T-helper 17 cell (primary cell): ENCODE data around the gene ADGRD2. TPM values are rescaled to one million over a fixed set of nuclear protein-coding genes. Genes with fewer than 3 reads are reported as not detected.

Experiments
- ATAC-seq: fragments of 150-1000 bp; cut with Tn5 transposase; 2 replicates; pipeline ENCODE4 v1.10.0; 2021; ENCODE audit warnings: mild to moderate bottlenecking, moderate library complexity
- DNase-seq, 3 donors: peaks; one replicate each; pipeline versions ENCODE4 v3.0.0 to v3.0.0-alpha.2; 2020 to 2021
- H3K9me3 ChIP-seq: one replicate; pipeline ENCODE4 v1.7.0; 2013; ENCODE audit warnings: low read length, mild to moderate bottlenecking; ENCODE audit not compliant: control insufficient read depth, poor library complexity, severe bottlenecking
- H3K27ac Mint-ChIP-seq: one replicate; pipeline ENCODE4 v1.8.0; 2022; ENCODE audit warnings: mild to moderate bottlenecking, moderate library complexity, mixed read lengths
- H3K27me3 Mint-ChIP-seq: one replicate; pipeline ENCODE4 v1.8.0; 2022; ENCODE audit warnings: mixed read lengths
- H3K36me3 Mint-ChIP-seq: one replicate; pipeline ENCODE4 v1.8.0; 2022; ENCODE audit warnings: low read depth, mixed read lengths
- H3K4me1 Mint-ChIP-seq: one replicate; pipeline ENCODE4 v1.8.0; 2022; ENCODE audit warnings: mild to moderate bottlenecking, mixed read lengths
- H3K4me3 Mint-ChIP-seq: one replicate; pipeline ENCODE4 v1.8.0; 2022; ENCODE audit warnings: mild to moderate bottlenecking, moderate library complexity, mixed read lengths
- total RNA-seq, 4 donors: library from RNA in 2 of 4; stranded (reverse) in 2 of 4; gene quantifications; one replicate each; pipeline ENCODE4 v1.2.3 and lab custom pipeline; 2022 to 2026

Gene ADGRD2
- total RNA-seq, 2 donors from 2014 or later = not detected

GRCh38 chr9:124511891-124512805, 61.9 kb downstream of the ADGRD2 start:
- H3K36me3 Mint-ChIP-seq = peaks cover 2% of the 10 kb centered on the region
- DNase-seq = no peak
- H3K4me1 Mint-ChIP-seq = peaks cover 6% of the 10 kb centered on the region
- H3K9me3 ChIP-seq = no peaks in the 10 kb centered on the region
- ATAC-seq = no peak
- H3K27ac Mint-ChIP-seq = no peak overlapping the region
- H3K4me3 Mint-ChIP-seq = peak overlapping the region; percentile 59
- peaks cover 25% of the 10 kb centered on the region for H3K27me3 Mint-ChIP-seq

GRCh38 chr9:124512806-124513204, 62.6 kb downstream of the ADGRD2 start:
- DNase-seq (no peak), ATAC-seq (no peak)
- Mint-ChIP-seq H3K27me3 (peaks cover 32% of the 10 kb centered on the region), H3K4me3 (no peak overlapping the region), H3K4me1 (peaks cover 6% of the 10 kb centered on the region), H3K27ac (no peak overlapping the region), H3K36me3 (peaks cover 2% of the 10 kb centered on the region)
- H3K9me3 ChIP-seq = no peaks in the 10 kb centered on the region

- no peak for DNase-seq
- H3K4me3 Mint-ChIP-seq = no peak overlapping the region
- H3K9me3 ChIP-seq = no peaks in the 10 kb centered on the region
- H3K27ac Mint-ChIP-seq = no peak overlapping the region
- H3K27me3 Mint-ChIP-seq = peaks cover 38% of the 10 kb centered on the region
- no peak for ATAC-seq
- H3K4me1 Mint-ChIP-seq = peaks cover 6% of the 10 kb centered on the region
- peaks cover 2% of the 10 kb centered on the region for H3K36me3 Mint-ChIP-seq
These were observed 63.2 kb downstream of the ADGRD2 start for GRCh38 chr9:124513376-124513994.

- no peak overlapping the region for H3K27ac Mint-ChIP-seq
- peaks cover 6% of the 10 kb centered on the region for H3K4me1 Mint-ChIP-seq
- no peak for ATAC-seq
- DNase-seq = no peak
- peaks cover 2% of the 10 kb centered on the region for H3K36me3 Mint-ChIP-seq
- no peaks in the 10 kb centered on the region for H3K9me3 ChIP-seq
- no peak overlapping the region for H3K4me3 Mint-ChIP-seq
- H3K27me3 Mint-ChIP-seq = peaks cover 41% of the 10 kb centered on the region
These were observed 63.9 kb downstream of the ADGRD2 start for GRCh38 chr9:124514125-124514524.

GRCh38 chr9:124514874-124515273, 64.6 kb downstream of the ADGRD2 start:
- DNase-seq (no peak), ATAC-seq (no peak)
- peaks cover 6% of the 10 kb centered on the region for H3K4me1 Mint-ChIP-seq
- no peaks in the 10 kb centered on the region for H3K9me3 ChIP-seq
- peaks cover 2% of the 10 kb centered on the region for H3K36me3 Mint-ChIP-seq
- no peak overlapping the region for H3K4me3 Mint-ChIP-seq
- H3K27ac Mint-ChIP-seq = no peak overlapping the region
- H3K27me3 Mint-ChIP-seq = peaks cover 44% of the 10 kb centered on the region

GRCh38 chr9:124517600-124517999, 67.3 kb downstream of the ADGRD2 start:
- Mint-ChIP-seq H3K27me3 (peaks cover 52% of the 10 kb centered on the region), H3K4me1 (peaks cover 3% of the 10 kb centered on the region), H3K27ac (no peak overlapping the region), H3K4me3 (no peak overlapping the region), H3K36me3 (peaks cover 2% of the 10 kb centered on the region)
- DNase-seq (no peak), ATAC-seq (no peak)
- no peaks in the 10 kb centered on the region for H3K9me3 ChIP-seq

- peaks cover 50% of the 10 kb centered on the region for H3K27me3 Mint-ChIP-seq
- H3K4me3 Mint-ChIP-seq = no peak overlapping the region
- ATAC-seq (no peak), DNase-seq (no peak)
- H3K4me1 Mint-ChIP-seq = peaks cover 1% of the 10 kb centered on the region
- no peak overlapping the region for H3K27ac Mint-ChIP-seq
- peaks cover 2% of the 10 kb centered on the region for H3K36me3 Mint-ChIP-seq
- no peaks in the 10 kb centered on the region for H3K9me3 ChIP-seq
These were observed 67.9 kb downstream of the ADGRD2 start for GRCh38 chr9:124518116-124518515.

GRCh38 chr9:124520206-124520596, 70.0 kb downstream of the ADGRD2 start:
- H3K36me3 Mint-ChIP-seq = peaks cover 2% of the 10 kb centered on the region
- no peaks in the 10 kb centered on the region for H3K4me1 Mint-ChIP-seq
- ATAC-seq (no peak), DNase-seq (no peak)
- H3K27me3 Mint-ChIP-seq = peaks cover 55% of the 10 kb centered on the region
- no peak overlapping the region for H3K4me3 Mint-ChIP-seq
- H3K9me3 ChIP-seq = no peaks in the 10 kb centered on the region
- no peak overlapping the region for H3K27ac Mint-ChIP-seq

GRCh38 chr9:124521142-124521541, 70.9 kb downstream of the ADGRD2 start:
- no peaks in the 10 kb centered on the region for H3K4me1 Mint-ChIP-seq
- H3K36me3 Mint-ChIP-seq = peaks cover 2% of the 10 kb centered on the region
- no peak overlapping the region for H3K27ac Mint-ChIP-seq
- DNase-seq (no peak), ATAC-seq (no peak)
- no peaks in the 10 kb centered on the region for H3K9me3 ChIP-seq
- peaks cover 56% of the 10 kb centered on the region for H3K27me3 Mint-ChIP-seq
- no peak overlapping the region for H3K4me3 Mint-ChIP-seq

GRCh38 chr9:124522121-124523098, 72.2 kb downstream of the ADGRD2 start:
- DNase-seq (no peak), ATAC-seq (no peak)
- H3K27ac Mint-ChIP-seq = no peak overlapping the region
- H3K27me3 Mint-ChIP-seq = peaks cover 50% of the 10 kb centered on the region
- H3K4me3 Mint-ChIP-seq = no peak overlapping the region
- H3K9me3 ChIP-seq = no peaks in the 10 kb centered on the region
- no peaks in the 10 kb centered on the region for H3K4me1 Mint-ChIP-seq
- H3K36me3 Mint-ChIP-seq = no peaks in the 10 kb centered on the region

- no peaks in the 10 kb centered on the region for H3K36me3 Mint-ChIP-seq
- H3K27me3 Mint-ChIP-seq = peaks cover 32% of the 10 kb centered on the region
- no peak overlapping the region for H3K27ac Mint-ChIP-seq
- no peaks in the 10 kb centered on the region for H3K4me1 Mint-ChIP-seq
- no peaks in the 10 kb centered on the region for H3K9me3 ChIP-seq
- H3K4me3 Mint-ChIP-seq = no peak overlapping the region
- no peak for DNase-seq
- ATAC-seq = no peak
These were observed 75.9 kb downstream of the ADGRD2 start for GRCh38 chr9:124526174-124526573.

- Mint-ChIP-seq H3K4me1 (no peaks in the 10 kb centered on the region), H3K4me3 (no peak overlapping the region), H3K27ac (no peak overlapping the region), H3K36me3 (peaks cover 2% of the 10 kb centered on the region), H3K27me3 (peaks cover 22% of the 10 kb centered on the region)
- DNase-seq = no peak
- H3K9me3 ChIP-seq = no peaks in the 10 kb centered on the region
- no peak for ATAC-seq
These were observed 77.5 kb downstream of the ADGRD2 start for GRCh38 chr9:124527781-124528180.
